ENCODE data around the gene BLNK. TPM values are rescaled to one million over a fixed set of nuclear protein-coding genes. Genes with fewer than 3 reads are reported as not detected.

BLNK gene
- total RNA-seq, 1 donor from 2014 or later: 1.4 TPM

DNA sequence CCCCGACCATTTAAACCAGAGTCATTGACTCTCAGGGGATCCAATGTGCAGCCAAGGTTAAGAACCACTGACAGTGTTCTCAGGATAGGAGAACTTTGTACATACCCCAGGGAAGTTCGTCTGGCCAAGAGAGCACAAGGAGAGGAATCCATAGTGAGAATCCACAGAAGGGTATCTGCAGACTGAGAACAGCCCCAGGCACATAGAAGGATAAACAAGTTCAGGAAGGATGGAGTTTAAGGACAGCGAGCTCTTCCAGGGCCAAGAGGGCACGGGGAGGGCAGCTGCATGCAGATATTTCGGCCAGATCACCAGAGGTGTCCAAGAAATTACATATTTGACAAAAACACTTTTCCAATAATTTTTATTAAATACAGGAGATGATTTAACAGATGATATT is 16.4 kb downstream of the BLNK start:
- TF ChIP-seq, protein P1, sequence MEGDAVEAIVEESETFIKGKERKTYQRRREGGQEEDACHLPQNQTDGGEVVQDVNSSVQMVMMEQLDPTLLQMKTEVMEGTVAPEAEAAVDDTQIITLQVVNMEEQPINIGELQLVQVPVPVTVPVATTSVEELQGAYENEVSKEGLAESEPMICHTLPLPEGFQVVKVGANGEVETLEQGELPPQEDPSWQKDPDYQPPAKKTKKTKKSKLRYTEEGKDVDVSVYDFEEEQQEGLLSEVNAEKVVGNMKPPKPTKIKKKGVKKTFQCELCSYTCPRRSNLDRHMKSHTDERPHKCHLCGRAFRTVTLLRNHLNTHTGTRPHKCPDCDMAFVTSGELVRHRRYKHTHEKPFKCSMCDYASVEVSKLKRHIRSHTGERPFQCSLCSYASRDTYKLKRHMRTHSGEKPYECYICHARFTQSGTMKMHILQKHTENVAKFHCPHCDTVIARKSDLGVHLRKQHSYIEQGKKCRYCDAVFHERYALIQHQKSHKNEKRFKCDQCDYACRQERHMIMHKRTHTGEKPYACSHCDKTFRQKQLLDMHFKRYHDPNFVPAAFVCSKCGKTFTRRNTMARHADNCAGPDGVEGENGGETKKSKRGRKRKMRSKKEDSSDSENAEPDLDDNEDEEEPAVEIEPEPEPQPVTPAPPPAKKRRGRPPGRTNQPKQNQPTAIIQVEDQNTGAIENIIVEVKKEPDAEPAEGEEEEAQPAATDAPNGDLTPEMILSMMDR (IDR thresholded peaks at IDR 0.05; ENCODE audit: borderline replicate concordance): no peak

DNA sequence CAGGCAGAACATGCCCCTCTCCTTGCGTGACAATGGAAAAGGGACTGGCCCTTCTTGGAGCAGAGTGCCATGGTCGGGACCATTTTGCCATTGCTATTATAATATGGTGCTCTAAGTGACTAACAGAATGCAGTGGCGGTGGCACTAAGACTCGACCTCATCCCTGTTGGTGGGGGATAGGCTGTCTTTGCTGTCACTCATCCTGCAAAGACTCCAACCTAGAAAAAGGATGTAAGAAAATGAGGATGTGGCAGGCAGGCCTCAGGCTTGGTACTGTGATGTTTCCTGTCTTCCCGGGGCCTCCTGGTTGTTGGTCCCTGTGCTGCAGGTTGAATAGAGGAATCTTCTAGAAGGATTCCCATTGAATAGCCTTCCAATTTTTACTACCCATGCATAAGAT is 18.6 kb downstream of the BLNK start:
- H3K36me3 ChIP-seq: no peaks in the 10 kb centered on the region
- no peaks in the 10 kb centered on the region for H3K9me3 ChIP-seq (replicated peaks)
- no peak overlapping the region for H3K4me3 ChIP-seq

More for the DNA sequence above, 16.4 kb downstream of the BLNK start:
- H3K36me3 ChIP-seq: no peaks in the 10 kb centered on the region
- H3K27ac ChIP-seq (replicated peaks): no peak overlapping the region
- H3K27me3 ChIP-seq (ENCODE audit: low read depth): peaks cover 44% of the 10 kb centered on the region
- DNase-seq: no peak
- no peaks in the 10 kb centered on the region for H3K9me3 ChIP-seq (replicated peaks)
- H3K4me1 ChIP-seq: peaks cover 5% of the 10 kb centered on the region
- H3K4me3 ChIP-seq: no peak overlapping the region
- intact Hi-C loops (cut with micrococcal nuclease): no loop called here

DNA sequence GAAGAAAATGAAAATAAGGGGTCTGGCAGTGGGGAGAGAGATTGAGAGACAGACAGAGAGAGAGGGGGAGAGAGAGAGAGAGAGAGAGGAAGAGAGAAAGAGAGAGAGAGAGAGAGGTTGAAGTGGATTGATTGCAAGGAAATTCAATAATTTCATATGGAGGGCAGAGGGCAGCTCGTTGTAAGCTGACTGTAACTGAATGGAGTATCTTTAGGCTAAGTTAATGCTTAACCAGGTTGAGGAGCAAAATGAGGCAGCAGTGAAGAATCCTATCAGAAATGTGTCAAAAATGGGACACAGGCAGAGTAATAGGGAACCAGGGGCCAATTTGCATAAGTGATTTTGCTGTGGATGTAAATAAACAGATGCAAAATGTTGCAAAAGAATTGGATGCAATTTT is 21.0 kb downstream of the BLNK start:
- intact Hi-C loops (cut with micrococcal nuclease): no loop called here

More for the DNA sequence above, 18.6 kb downstream of the BLNK start:
- TF ChIP-seq, protein P1 (IDR thresholded peaks at IDR 0.05; ENCODE audit: borderline replicate concordance): no peak
- Histone ChIP-seq H3K27me3 (ENCODE audit: low read depth) (peaks cover 57% of the 10 kb centered on the region), H3K27ac (replicated peaks) (no peak overlapping the region), H3K4me1 (peaks cover 2% of the 10 kb centered on the region)
- intact Hi-C loops (cut with micrococcal nuclease): no loop called here
- no peak for DNase-seq

DNA sequence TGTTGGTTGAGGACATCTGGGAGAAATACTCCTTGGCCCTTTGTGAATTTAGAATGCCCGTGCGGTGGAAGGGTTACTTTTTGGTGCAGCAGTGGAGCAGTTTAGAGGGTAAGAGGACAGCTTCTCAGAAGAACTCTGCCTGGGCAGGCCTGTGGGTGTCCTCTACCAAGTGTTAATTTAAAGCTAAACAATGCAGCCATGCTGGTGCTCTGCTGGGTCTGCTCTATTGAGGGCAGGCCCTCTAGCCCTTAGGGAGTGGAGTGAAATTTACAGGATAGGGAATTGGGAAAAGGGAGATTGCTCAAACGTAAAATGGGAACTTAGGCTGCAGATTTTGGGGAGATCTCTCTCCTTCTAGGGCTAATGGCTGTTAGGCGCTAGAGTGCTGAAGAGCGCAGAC is 22.1 kb downstream of the BLNK start:
- DNase-seq: no peak
- H3K4me3 ChIP-seq: no peak overlapping the region
- TF ChIP-seq, protein P1 (IDR thresholded peaks at IDR 0.05; ENCODE audit: borderline replicate concordance): no peak
- H3K27me3 ChIP-seq (ENCODE audit: low read depth): peaks cover 80% of the 10 kb centered on the region
- no peaks in the 10 kb centered on the region for H3K9me3 ChIP-seq (replicated peaks)
- intact Hi-C loops (cut with micrococcal nuclease): no loop called here
- no peaks in the 10 kb centered on the region for H3K4me1 ChIP-seq
- H3K36me3 ChIP-seq: no peaks in the 10 kb centered on the region
- H3K27ac ChIP-seq (replicated peaks): no peak overlapping the region

More for the DNA sequence above, 21.0 kb downstream of the BLNK start:
- Histone ChIP-seq H3K36me3 (no peaks in the 10 kb centered on the region), H3K4me1 (no peaks in the 10 kb centered on the region), H3K9me3 (replicated peaks) (no peaks in the 10 kb centered on the region), H3K27me3 (ENCODE audit: low read depth) (peaks cover 78% of the 10 kb centered on the region), H3K4me3 (no peak overlapping the region), H3K27ac (replicated peaks) (no peak overlapping the region)
- TF ChIP-seq, protein P1 (IDR thresholded peaks at IDR 0.05; ENCODE audit: borderline replicate concordance): no peak
- no peak for DNase-seq

DNA sequence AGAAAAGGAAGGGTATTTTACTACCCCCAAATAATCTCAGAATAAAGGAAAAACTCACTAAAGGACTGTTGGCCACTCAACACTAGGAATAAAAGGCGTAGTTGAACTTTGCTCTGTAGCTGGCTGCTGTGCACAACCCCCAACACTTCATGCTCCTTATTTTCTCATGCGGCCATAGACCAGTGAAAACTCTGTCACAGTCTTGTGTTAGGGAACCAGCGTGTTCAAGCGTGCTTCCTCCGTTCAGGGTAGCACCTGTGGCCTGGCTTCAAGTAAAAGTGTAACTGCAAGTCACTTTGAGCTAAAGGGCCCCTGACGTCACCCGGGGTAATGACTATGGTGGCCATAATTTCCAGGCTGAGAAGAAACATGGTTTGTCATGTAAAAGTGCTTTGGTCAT is 27.0 kb downstream of the BLNK start:
- intact Hi-C loops (cut with micrococcal nuclease): no loop called here
- no peak overlapping the region for H3K27ac ChIP-seq (replicated peaks)
- no peak for DNase-seq
- no peaks in the 10 kb centered on the region for H3K4me1 ChIP-seq
- H3K4me3 ChIP-seq: no peak overlapping the region
- H3K27me3 ChIP-seq (ENCODE audit: low read depth): peaks cover 82% of the 10 kb centered on the region
- no peaks in the 10 kb centered on the region for H3K9me3 ChIP-seq (replicated peaks)
- no peaks in the 10 kb centered on the region for H3K36me3 ChIP-seq
- TF ChIP-seq, protein P1 (IDR thresholded peaks at IDR 0.05; ENCODE audit: borderline replicate concordance): no peak

DNA sequence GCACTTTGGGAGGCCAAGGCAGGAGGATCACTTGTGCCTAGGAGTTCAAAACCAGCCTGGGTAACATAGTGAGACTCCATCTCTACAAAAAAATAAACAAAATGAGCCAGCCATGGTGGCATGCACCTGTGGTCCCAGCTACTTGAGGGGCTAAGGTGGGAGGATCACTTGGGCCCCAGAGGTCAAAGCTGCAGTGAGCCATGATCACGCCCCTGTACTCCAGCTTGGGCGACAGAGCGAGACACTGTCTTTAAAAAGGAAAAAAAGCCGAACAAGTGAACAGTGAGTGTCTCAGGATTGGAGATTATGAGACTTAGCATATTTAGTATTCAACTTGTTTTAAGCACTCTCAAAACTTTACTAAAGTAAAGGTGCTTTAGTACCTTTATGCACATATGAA is 28.1 kb downstream of the BLNK start:
- intact Hi-C loops (cut with micrococcal nuclease): no loop called here
- peaks cover 86% of the 10 kb centered on the region for H3K27me3 ChIP-seq (ENCODE audit: low read depth)
- no peaks in the 10 kb centered on the region for H3K9me3 ChIP-seq (replicated peaks)

More for the DNA sequence above, 28.1 kb downstream of the BLNK start:
- no peaks in the 10 kb centered on the region for H3K36me3 ChIP-seq
- no peaks in the 10 kb centered on the region for H3K4me1 ChIP-seq
- DNase-seq: no peak
- no peak overlapping the region for H3K4me3 ChIP-seq
- H3K27ac ChIP-seq (replicated peaks): no peak overlapping the region
- TF ChIP-seq, protein P1 (IDR thresholded peaks at IDR 0.05; ENCODE audit: borderline replicate concordance): no peak
